ENCODE measurements around the gene QPCTL.
"Not testable (repeated sequence)": the region's sequence is repeated elsewhere in the genome, so short reads cannot be mapped to it uniquely, and the experiment has no call there.

The QPCTL gene

DNA sequence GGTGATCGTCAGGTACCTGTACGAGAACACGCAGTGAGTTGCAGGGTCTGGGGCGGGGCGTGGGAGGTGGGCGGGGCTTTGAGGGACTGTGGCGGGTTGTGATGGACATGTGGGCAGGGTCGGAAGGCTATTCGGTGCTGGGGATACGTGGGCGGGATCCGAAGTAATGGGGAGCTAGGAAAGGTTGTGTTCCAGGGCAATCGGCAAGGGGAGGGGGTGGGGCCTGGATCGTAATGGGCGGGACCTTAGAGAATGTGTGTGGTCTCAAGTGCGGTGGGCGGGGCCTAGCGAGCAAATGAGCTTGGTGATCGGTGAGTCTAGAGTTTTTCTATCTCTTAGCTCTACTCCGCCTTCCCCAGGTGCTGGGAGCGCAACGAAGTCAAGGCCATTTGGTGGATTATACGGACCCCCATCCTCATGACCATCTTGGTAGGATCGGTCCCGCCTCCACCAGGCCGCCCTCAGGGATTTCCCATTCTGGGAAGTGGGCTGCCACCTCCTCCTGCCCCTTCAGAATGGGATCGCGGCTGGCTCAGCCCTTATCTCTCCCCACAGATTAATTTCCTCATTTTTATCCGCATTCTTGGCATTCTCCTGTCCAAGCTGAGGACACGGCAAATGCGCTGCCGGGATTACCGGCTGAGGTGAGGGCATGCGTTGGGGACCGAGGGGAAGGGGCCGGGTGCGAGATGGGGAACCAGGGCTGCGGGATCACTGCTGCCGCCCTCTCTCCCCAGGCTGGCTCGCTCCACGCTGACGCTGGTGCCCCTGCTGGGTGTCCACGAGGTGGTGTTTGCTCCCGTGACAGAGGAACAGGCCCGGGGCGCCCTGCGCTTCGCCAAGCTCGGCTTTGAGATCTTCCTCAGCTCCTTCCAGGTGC, 14.9 kb upstream of the QPCTL start:
- DNase-seq = peak; percentile 94

DNA sequence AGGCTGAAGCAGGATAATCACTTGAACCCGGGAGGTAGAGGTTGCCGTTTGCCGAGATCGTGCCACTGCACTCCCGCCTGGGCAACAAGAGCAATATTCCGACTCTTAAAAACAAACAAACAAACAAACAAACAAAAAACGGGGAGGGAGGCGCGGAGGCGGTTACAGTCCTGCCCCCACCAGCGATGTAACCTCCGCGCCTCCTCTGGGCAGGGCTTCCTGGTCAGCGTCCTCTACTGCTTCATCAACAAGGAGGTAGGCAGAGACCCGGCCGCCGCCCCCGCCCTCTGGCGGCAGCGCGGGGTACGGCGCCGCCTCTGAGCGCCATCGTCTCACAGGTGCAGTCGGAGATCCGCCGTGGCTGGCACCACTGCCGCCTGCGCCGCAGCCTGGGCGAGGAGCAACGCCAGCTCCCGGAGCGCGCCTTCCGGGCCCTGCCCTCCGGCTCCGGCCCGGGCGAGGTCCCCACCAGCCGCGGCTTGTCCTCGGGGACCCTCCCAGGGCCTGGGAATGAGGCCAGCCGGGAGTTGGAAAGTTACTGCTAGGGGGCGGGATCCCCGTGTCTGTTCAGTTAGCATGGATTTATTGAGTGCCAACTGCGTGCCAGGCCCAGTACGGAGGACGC, 11.0 kb upstream of the QPCTL start:
- DNase-seq = peak; percentile 84

GRCh38 chr19:45682117-45682516, 10.3 kb upstream of the QPCTL start:
- no peak for DNase-seq

DNA sequence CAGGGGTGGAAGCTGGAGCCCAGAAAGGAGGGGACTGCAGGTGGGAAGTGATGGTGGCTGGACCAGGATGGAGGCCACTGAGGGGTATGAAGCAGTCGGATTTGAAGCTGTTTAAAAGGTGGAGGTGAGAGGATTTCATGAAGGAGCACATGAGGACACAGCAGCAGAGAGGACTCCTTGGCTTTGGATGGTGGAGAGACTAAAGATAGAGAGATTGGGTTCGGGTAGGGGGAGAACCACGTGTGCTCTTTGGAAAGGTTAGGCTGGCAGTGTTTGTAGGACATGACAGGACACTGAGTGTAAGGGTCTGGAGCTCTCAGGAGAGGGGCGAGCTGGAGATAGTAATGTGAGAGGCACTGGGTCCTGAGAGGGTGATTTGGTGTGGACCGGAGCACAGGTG, 9.6 kb upstream of the QPCTL start:
- no peak for DNase-seq

GRCh38 chr19:45685045-45685444, 7.4 kb upstream of the QPCTL start:
- DNase-seq = not testable (repeated sequence)

GRCh38 chr19:45687599-45687998, 4.9 kb upstream of the QPCTL start:
- DNase-seq = no peak

GRCh38 chr19:45691516-45692186, 815 bp upstream of the QPCTL start, which contains the start of gene SNRPD2:
TSS of gene SNRPD2 (minus strand) at chr19:45691953. CDS start at chr19:45691888, 65 bp downstream.
- peak; percentile 98 for DNase-seq

DNA sequence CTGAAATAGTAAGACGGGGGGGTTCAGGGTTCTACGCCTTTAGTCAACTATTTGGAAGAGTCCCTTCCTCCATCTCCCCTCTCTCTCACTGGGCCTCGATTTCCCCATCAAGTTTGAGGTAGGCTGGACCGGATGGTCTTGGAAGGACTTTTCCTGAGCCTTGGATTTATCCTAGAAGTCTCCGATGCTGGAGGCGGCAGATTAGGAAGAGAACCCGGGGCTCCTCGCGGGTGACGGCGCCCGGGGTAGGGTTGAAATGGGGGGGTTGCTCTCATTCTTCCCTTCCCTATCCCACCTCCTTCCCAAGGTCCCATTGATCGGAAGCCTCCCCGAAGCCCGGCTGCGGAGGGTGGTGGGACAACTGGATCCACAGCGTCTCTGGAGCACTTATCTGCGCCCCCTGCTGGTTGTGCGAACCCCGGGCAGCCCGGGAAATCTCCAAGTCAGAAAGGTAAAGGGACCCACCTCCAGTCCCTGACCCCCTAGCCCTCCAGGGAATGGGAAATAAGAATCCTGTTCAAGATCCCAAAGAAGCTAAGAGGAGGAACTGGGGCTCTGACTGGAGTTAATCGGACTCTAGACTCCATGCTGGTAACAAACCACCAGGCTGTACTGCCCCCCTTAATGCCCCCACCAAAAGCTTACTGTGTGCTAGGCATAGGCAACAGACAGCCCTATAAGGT, 781 bp downstream of the QPCTL start:
- DNase-seq = peak; percentile 90

GRCh38 chr19:45701676-45702075, 9.2 kb downstream of the QPCTL start:
- no peak for DNase-seq

DNA sequence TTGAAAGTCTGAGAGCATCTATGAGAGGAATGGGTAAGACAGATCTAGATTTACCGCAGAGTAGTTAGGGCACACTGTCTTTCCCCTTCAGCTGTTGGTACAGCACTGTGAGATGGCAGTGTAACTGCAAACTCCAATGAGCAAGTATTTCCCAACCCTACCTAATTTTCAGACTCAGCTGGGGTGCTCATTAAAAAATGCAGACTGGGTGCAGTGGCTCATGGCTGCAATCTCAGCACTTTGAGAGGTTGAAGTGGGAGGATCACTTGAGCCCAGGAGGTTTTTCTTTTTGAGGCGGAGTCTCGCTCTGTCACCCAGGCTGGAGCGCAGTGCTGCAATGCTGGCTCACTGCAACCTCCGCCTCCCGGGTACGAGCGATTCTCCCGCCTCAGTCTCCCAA, 12.6 kb downstream of the QPCTL start:
- no peak for DNase-seq

GRCh38 chr19:45705710-45706415, 13.4 kb downstream of the QPCTL start:
- DNase-seq = no peak

- no peak for DNase-seq
These were observed 18.1 kb downstream of the QPCTL start for GRCh38 chr19:45710356-45711130.

- no peak for DNase-seq
These were observed 19.6 kb downstream of the QPCTL start for GRCh38 chr19:45711851-45712698.

DNA sequence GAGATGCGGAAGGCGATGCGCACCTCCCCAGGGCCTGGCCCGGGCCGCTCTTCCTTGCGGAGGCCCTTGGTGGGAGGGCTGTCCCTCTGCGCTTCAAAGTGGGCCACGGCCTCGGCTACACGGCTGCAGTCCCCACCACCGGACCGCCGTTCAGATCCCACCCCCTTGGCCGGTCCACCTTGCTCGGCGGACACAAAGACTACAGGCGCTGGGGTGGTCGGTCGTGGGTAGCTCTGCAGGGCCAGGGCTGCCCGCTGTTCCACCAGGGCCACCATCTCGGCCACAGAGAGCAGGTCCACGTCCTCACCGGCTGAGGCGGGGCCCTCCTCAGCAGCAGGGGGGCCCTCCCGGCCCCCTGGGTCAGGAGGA, 20.2 kb downstream of the QPCTL start:
- DNase-seq = no peak

GRCh38 chr19:45713141-45713540, 20.7 kb downstream of the QPCTL start:
- no peak for DNase-seq

DNA sequence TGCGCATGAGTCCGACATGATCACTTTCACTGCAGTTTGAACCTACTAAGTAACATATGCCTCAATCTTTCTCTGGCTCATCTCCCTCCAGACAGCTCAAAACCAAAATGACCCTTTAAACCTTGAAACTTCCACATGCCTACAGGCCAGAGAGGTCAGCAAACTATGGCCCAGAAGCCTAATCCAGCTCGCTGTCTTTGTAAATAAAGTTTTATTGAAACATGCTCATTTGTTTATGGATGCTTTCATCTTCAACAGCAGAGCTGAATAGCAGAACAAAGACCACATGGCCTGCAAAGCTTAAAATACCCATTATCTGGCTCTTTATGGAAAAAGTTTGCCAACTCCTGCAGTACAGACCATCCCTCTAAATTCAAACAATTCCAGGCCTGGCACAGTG, 22.7 kb downstream of the QPCTL start:
- no peak for DNase-seq

GRCh38 chr19:45716359-45717130, 24.1 kb downstream of the QPCTL start:
- DNase-seq = peak; percentile 32

- peak; percentile 99 for DNase-seq
These were observed 24.9 kb downstream of the QPCTL start for GRCh38 chr19:45717131-45717982.
